Spleen (tissue), 3 donors: ENCODE data around the gene GNB1.
"Not testable (repeated sequence)": the region's sequence is repeated elsewhere in the genome, so short reads cannot be mapped to it uniquely, and the experiment has no call there.

Source experiments
- POLR2A ChIP-seq, 3 donors: fragments of 450-650 bp; IDR thresholded peaks; one replicate each; pipeline ENCODE4 v1.5.1; 2017; ENCODE audit warnings: antibody characterized with exemption in 3 of 3, mild to moderate bottlenecking in 1 of 3
- POLR2AphosphoS5 ChIP-seq, 3 donors: sonication (generic); formaldehyde crosslinking; IDR thresholded peaks; one replicate each; pipeline ENCODE4 v1.5.1; 2017; ENCODE audit warnings: antibody characterized with exemption in 3 of 3

- TF ChIP-seq POLR2AphosphoS5, POLR2A (IDR thresholded peaks at IDR 0.05): not testable (repeated sequence)
These were observed 44.0 kb upstream of the GNB1 start for GRCh38 chr1:1934848-1935247.
